DMS79 treated with DMSO at 0.1 percent for 48 hours (cell line): ENCODE data around the gene PRPF38A.

Experiments used
- DNase-seq: peaks from one replicate; lab custom pipeline; 2025; lab: John Stamatoyannopoulos, UW

Gene PRPF38A

DNA sequence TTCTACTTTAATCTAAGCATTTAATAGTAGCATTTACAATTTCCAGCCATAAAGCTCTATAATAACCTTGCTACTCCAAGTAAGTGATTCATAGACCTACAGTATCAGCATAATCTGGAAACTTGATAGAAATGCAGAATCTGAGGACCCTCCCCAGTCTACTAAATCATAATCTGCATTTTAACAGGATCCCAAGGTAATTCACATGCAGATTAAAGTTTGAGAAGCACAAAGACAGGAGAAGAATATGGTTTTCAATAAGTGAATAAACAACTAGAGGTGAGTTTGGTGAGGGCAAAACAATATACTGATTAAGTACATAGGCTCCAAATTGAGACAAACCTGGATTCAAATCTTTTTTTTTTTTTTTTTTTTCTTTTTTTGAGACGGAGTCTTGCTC is 57.4 kb downstream of the PRPF38A start:
- no peak for DNase-seq

GRCh38 chr1:52463891-52464290 is 59.5 kb downstream of the PRPF38A start:
- no peak for DNase-seq

DNA sequence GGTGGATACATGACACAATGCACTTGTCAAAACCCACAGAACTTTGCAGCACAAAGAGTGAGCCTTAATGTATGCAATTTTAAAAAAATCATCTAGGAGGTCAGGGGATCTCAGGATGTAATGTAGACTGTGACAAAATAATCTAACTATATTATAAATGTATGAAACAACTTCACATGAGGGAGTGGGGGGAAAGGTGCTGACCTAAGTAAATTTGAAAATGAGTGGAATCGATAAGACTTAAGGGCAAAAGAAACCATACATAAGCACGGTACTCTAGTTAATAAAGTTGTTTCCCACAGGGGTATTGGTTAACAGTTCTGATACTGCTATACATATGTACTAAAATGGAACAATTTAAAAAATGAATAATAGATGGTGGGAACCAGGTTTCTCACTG is 64.7 kb downstream of the PRPF38A start:
- no peak for DNase-seq
